Measurements from ENCODE around the gene INCENP. TPM values are rescaled to one million over a fixed set of nuclear protein-coding genes. Genes with fewer than 3 reads are reported as not detected.

Gene INCENP
- total RNA-seq, 2 experiments from 2014 or later, result 105 to 107 TPM

DNA sequence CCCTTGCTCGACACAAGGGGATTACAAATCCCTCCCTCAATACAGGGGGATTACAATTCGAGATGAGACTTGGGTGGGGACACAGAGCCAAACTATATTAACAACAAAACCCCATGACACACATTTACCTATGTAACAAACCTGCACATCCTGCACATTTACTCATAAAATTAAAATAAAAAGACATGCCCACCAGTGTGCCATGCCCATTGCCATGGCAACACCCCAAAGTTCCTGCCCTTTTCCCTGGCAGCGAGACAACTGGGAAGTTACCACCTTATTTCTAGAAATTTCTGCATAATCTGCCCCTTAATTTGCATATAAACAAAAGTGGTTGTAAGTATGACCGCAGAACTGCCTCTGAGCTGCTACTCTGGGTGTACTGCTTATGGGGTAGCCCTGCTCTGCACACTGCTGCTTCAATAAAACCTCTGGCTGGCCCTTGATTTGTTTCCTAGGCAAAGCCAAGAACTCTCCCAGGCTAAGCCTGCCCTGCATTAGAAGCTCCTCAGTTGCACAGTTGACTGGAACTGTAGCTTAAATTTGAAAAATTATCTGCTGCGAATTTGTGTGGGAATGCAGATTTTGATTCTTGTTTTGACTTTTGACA is 8.6 kb upstream of the INCENP start:
- no peak overlapping the region for H3K4me3 Mint-ChIP-seq
- H3K27ac Mint-ChIP-seq, result no peak overlapping the region
- no peak for DNase-seq
- peaks cover 7% of the 10 kb centered on the region for H3K9me3 Mint-ChIP-seq
- H3K27me3 Mint-ChIP-seq, result no peaks in the 10 kb centered on the region
- no peaks in the 10 kb centered on the region for H3K4me1 Mint-ChIP-seq
- no peaks in the 10 kb centered on the region for H3K36me3 Mint-ChIP-seq

DNA sequence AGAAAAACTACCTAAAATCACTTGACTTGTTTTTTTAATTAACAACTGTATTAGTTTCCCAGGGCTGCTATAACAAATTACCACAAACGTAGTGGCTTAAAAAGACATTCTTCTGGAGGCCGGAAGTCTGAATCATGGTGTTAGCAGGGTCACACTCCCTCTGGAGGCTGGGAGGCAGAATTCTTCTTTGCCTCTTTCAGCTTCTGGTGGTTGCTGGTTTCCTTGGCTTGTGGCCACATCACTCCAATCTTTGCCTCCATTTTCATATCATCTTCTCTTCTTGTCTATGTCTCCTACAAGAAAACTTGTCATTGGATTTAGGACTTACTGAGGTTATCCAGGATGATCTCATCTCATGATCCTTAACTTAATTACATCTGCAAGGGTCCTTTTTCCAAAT is 7.4 kb upstream of the INCENP start:
- no peak for DNase-seq
- H3K27me3 Mint-ChIP-seq, result no peaks in the 10 kb centered on the region
- H3K27ac Mint-ChIP-seq, result no peak overlapping the region
- no peaks in the 10 kb centered on the region for H3K4me1 Mint-ChIP-seq
- peaks cover 7% of the 10 kb centered on the region for H3K9me3 Mint-ChIP-seq
- H3K36me3 Mint-ChIP-seq, result no peaks in the 10 kb centered on the region
- H3K4me3 Mint-ChIP-seq, result no peak overlapping the region

DNA sequence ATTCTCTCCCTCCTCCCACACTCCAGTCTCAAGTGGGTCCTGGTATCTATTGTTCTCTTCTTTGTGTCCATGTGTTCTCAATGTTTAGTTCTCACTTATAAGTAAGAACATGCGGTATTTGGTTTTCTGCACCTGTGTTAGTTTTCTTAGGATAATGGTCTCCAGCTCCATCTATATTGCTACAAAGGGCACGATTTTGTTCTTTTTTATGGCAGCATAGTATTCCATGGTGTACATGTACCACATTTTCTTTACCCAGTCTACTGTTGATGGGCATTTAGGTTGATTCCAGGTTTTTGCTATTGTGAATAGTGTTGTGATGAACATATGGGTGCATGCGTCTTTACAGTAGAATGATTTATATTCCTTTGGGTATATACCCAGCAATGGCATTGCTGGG is 4.2 kb upstream of the INCENP start:
- DNase-seq, result no peak
- Mint-ChIP-seq H3K36me3 (peaks cover 1% of the 10 kb centered on the region), H3K4me1 (peaks cover 1% of the 10 kb centered on the region), H3K27me3 (peaks cover 3% of the 10 kb centered on the region), H3K4me3 (no peak overlapping the region), H3K9me3 (peaks cover 7% of the 10 kb centered on the region), H3K27ac (no peak overlapping the region)

DNA sequence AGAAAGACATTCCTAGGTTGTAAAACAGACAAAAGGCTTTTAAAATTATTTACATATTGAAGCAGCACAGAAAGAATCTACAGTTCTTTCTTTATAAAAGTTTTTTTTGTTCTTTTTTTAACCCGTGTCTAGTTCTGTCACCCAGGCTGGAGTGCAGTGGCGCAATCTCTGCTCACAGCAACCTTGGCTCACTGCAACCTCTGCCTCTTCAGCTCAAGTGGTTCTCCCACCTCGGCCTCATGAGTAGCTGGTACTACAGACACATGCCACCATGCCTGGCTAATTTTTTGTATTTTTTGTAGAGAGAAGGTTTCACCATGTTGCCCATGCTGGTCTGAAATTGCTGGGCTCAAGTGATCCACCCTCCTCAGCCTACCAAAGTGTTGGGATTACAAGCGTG is 3.8 kb upstream of the INCENP start:
- Mint-ChIP-seq H3K27ac (no peak overlapping the region), H3K9me3 (peaks cover 7% of the 10 kb centered on the region), H3K27me3 (peaks cover 3% of the 10 kb centered on the region), H3K36me3 (peaks cover 6% of the 10 kb centered on the region), H3K4me1 (peaks cover 6% of the 10 kb centered on the region), H3K4me3 (no peak overlapping the region)
- DNase-seq, result no peak

DNA sequence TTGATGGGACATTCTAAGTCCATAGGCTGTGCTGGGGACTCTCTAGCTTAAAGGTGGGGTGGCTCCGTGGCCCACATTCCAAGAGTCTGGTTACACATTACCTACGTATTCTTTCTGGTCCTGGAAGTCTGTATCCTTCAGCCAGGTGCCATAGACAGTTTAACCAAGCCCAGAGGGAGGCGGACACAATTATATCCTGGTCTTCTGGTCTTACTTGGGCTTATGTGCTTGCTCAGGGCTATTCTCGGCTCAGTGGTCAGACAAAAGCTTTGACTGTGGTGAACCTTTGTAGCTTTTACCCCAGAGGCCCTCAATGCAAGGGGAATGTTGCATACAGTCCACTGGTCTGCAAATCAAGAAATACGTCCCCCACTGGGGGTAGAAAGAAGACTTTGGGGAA is 3.4 kb upstream of the INCENP start:
- Mint-ChIP-seq H3K4me1 (peaks cover 9% of the 10 kb centered on the region), H3K27me3 (peaks cover 3% of the 10 kb centered on the region), H3K36me3 (peaks cover 8% of the 10 kb centered on the region), H3K9me3 (peaks cover 7% of the 10 kb centered on the region), H3K27ac (no peak overlapping the region), H3K4me3 (no peak overlapping the region)
- no peak for DNase-seq

DNA sequence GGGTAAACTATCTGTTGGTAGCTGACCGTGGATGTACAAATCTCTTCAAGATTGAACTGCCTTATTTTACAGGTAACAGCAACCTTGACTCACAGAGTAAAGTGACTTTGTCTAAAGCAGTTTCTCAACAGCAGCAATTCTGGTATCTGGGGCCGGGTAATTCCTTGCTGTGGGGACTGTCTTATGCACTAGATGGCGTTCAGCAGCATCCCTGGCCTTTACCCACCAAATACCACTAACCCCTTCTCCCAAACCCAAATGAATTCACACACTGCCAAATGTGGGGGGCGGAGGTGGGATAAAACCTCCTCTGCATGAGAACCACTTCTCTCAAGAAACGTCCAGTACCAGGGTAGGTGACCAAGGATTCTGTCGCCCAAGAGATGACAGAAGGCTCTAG is 1.7 kb upstream of the INCENP start:
- H3K36me3 Mint-ChIP-seq, result peaks cover 15% of the 10 kb centered on the region

DNA sequence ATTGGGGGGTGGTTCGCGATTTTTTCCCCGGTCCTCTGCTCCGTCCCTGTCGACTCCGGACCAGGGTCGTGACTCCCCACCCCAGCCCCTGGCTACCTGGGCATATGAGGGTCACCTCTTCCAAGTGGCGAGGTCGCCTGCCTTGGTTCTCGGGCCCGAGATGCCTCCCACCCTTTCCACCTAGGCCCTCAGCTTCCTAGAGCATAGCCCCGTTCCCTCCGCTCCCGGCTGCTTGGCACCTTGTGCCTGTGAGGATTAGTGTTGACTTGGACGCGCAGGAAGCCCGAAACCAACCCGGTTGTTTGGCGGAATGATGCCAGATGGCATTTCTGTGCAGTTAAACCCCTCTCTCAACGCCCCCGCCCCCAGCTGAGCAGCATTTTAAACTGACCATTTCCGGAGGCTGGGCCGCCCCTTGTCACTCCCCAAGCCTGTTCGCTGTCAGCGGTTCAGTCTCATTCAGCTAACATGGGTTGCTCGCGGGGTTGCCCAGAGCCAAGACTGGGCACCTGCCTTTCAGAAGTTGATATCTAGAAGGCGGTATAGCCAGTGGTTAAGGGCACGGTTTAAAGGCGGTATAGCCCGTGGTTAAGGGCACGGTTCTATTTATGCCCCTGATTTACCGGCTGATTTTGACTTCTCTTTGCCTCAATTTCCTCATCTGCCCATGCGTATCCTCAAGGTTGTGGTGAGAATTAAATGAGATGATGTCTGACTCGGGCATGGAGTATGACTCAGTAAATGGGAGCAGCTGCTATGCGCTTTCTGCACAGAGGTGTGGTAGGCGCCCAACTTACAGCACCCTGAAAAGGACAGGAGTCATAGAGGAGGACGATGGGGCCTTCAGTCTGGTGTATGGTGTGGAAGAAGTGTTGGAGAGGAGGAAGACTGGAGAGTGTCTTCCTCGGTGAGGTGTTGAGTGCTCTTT is 639 bp downstream of the INCENP start:
- H3K9me3 Mint-ChIP-seq, result no peaks in the 10 kb centered on the region
- H3K36me3 Mint-ChIP-seq, result peaks cover 29% of the 10 kb centered on the region
- peaks cover 23% of the 10 kb centered on the region for H3K4me1 Mint-ChIP-seq
- H3K27ac Mint-ChIP-seq, result peak overlapping the region; percentile 91
- H3K27me3 Mint-ChIP-seq, result peaks cover 3% of the 10 kb centered on the region
- peak overlapping the region; percentile 89 for H3K4me3 Mint-ChIP-seq
- peak; percentile 36 for DNase-seq

More for the DNA sequence above, 1.7 kb upstream of the INCENP start:
- Mint-ChIP-seq H3K4me1 (peaks cover 17% of the 10 kb centered on the region), H3K9me3 (no peaks in the 10 kb centered on the region), H3K27ac (no peak overlapping the region), H3K4me3 (no peak overlapping the region), H3K27me3 (peaks cover 3% of the 10 kb centered on the region)
- DNase-seq, result no peak

DNA sequence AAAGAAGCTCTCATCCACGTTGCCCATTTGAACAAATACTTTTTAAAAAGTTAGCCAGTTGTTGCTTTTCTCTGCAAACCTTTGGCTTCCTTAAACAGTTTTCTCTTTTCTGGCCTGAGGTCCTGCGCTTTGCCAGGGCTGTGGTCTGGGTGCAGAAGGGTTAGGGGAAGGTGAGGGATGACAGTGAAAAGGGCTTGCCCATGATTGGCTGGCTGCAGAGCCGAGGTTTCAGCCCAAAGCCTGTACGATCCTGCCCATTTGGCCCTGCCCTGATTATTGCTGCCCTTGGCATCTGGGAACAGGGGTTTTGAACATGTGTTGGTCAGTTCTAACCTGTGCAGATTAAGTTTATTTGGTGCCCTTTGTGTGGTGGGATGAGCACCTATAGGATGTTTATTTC is 1.5 kb downstream of the INCENP start:
- Mint-ChIP-seq H3K27me3 (peaks cover 3% of the 10 kb centered on the region), H3K36me3 (peaks cover 32% of the 10 kb centered on the region), H3K4me1 (peaks cover 23% of the 10 kb centered on the region), H3K27ac (no peak overlapping the region), H3K9me3 (no peaks in the 10 kb centered on the region), H3K4me3 (peak overlapping the region; percentile 89)
- DNase-seq, result no peak

DNA sequence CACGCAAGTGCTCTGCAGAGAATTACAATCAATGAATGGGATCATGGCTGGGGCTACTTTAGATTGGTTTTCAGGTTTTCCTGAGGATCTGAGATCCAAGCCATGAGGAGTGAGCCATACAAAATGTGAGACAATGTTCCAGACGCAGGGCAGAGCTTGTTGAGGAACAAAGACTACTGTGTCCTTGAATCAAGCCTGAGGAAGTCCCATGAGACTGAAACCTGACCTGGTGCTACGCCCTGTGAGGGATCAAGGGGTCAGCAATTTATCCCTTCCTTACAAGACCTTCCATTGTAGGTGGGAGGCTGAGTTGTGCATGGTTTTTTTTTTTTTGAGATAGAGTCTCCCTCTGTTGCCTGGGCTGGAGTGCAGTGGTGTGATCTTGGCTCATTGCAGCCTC is 2.1 kb downstream of the INCENP start:
- peaks cover 23% of the 10 kb centered on the region for H3K4me1 Mint-ChIP-seq
- H3K27me3 Mint-ChIP-seq, result peaks cover 3% of the 10 kb centered on the region
- peak overlapping the region; percentile 89 for H3K4me3 Mint-ChIP-seq
- no peak overlapping the region for H3K27ac Mint-ChIP-seq
- peaks cover 33% of the 10 kb centered on the region for H3K36me3 Mint-ChIP-seq
- no peaks in the 10 kb centered on the region for H3K9me3 Mint-ChIP-seq
- DNase-seq, result no peak

DNA sequence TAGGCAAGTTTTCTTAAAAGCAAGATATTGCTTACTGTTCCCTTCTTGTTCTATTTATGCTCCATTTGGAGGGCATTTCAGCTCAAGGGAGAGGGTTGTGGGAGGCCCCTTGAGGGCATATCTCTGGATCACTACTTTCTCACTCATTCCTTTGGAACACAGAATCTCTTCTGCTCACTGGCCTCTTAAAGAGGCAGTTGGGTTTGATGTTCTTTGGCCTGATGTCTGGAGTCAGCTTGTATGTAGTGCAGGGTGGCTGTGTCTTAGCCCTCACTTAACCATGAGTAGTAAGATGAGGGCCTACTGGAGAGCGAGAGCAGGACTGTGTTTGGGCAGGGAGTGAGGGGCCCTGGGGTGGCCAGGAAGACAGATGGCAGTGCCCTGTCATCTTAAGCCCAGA is 3.6 kb downstream of the INCENP start:
- no peak overlapping the region for H3K4me3 Mint-ChIP-seq
- H3K36me3 Mint-ChIP-seq, result peaks cover 43% of the 10 kb centered on the region
- no peaks in the 10 kb centered on the region for H3K27me3 Mint-ChIP-seq
- no peak overlapping the region for H3K27ac Mint-ChIP-seq
- no peaks in the 10 kb centered on the region for H3K9me3 Mint-ChIP-seq
- peaks cover 25% of the 10 kb centered on the region for H3K4me1 Mint-ChIP-seq
- DNase-seq, result no peak

DNA sequence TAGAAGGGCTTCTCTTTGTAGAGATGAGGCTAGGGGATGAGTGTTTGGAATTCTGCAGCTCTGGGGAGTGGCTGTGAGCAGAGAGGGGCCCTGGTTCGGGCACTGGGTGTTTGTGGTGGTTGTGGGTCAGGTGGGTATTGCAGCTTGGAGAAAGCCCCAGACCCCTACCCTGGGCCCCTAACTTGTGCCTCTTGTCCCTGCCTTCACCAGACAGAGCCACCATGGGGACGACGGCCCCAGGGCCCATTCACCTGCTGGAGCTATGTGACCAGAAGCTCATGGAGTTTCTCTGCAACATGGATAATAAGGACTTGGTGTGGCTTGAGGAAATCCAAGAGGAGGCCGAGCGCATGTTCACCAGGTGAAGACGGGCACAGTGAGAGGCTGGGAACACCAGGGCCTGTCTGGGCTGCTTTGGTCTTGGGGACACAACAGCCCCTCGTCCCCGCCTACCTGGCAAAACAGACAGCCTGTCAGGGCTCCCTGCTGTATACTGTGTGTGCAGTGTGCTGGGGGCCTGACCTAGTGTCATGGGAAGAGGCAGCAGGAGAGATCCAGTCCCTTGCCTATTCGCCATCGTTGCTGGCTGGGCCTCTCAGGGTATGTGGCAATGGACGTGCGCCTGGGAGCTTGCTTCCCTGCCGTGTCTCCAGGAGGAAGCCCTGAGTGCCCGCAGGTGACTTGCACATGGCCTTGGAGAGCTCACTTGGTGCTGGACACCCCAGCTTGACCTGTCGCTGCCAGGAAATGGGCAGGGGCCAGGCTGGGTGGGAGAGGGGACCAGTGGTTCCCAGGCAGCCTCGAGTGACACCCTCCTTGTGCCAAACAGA is 4.3 kb downstream of the INCENP start:
- Mint-ChIP-seq H3K27ac (no peak overlapping the region), H3K27me3 (no peaks in the 10 kb centered on the region), H3K36me3 (peaks cover 47% of the 10 kb centered on the region), H3K4me1 (peaks cover 30% of the 10 kb centered on the region), H3K4me3 (no peak overlapping the region), H3K9me3 (no peaks in the 10 kb centered on the region)
- no peak for DNase-seq

DNA sequence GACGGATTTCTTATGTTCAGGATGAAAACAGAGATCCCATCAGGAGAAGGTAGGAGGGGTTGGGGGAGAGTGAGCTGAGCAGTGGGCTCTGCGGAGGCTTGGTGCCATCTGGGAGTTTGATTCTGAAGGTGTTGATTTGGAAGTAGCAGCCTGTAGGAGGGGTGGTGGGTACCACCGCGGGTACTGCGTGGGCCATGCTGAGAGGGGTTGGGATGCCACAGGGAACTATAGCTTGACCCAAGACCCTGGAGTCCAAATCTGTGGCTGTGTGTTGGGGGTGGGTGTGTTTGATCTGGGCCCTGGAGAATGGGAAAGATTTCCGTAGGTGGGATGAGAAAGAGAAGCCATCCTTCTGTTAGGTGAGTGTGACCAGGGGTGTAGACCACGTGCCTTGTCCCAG is 5.0 kb downstream of the INCENP start:
- no peak overlapping the region for H3K27ac Mint-ChIP-seq
- DNase-seq, result no peak
- peaks cover 47% of the 10 kb centered on the region for H3K36me3 Mint-ChIP-seq
- no peaks in the 10 kb centered on the region for H3K9me3 Mint-ChIP-seq
- no peaks in the 10 kb centered on the region for H3K27me3 Mint-ChIP-seq
- H3K4me3 Mint-ChIP-seq, result no peak overlapping the region
- H3K4me1 Mint-ChIP-seq, result peaks cover 28% of the 10 kb centered on the region

DNA sequence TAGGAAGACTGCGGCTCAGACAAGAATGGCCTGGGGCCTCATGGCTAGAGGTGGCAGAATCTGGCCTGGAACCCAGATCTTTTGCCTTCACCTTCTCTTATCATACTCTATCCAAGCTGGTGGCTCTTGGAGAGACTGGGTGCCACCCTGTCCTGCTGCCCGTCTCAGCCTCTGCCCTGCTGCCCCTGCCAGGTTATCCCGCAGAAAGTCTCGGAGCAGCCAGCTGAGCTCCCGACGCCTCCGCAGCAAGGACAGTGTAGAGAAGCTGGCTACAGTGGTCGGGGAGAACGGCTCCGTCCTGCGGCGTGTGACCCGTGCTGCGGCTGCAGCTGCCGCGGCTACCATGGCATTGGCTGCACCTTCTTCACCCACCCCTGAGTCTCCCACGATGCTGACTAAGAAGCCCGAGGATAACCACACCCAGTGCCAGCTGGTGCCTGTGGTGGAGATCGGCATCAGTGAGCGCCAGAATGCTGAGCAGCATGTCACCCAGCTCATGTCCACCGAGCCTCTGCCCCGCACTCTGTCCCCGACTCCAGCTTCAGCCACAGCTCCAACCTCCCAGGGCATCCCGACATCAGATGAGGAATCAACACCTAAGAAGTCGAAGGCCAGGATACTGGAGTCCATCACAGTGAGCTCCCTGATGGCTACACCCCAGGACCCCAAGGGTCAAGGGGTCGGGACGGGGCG is 5.9 kb downstream of the INCENP start:
- Mint-ChIP-seq H3K9me3 (no peaks in the 10 kb centered on the region), H3K4me1 (peaks cover 27% of the 10 kb centered on the region), H3K36me3 (peaks cover 44% of the 10 kb centered on the region), H3K27me3 (no peaks in the 10 kb centered on the region), H3K27ac (no peak overlapping the region), H3K4me3 (no peak overlapping the region)
- DNase-seq, result no peak

DNA sequence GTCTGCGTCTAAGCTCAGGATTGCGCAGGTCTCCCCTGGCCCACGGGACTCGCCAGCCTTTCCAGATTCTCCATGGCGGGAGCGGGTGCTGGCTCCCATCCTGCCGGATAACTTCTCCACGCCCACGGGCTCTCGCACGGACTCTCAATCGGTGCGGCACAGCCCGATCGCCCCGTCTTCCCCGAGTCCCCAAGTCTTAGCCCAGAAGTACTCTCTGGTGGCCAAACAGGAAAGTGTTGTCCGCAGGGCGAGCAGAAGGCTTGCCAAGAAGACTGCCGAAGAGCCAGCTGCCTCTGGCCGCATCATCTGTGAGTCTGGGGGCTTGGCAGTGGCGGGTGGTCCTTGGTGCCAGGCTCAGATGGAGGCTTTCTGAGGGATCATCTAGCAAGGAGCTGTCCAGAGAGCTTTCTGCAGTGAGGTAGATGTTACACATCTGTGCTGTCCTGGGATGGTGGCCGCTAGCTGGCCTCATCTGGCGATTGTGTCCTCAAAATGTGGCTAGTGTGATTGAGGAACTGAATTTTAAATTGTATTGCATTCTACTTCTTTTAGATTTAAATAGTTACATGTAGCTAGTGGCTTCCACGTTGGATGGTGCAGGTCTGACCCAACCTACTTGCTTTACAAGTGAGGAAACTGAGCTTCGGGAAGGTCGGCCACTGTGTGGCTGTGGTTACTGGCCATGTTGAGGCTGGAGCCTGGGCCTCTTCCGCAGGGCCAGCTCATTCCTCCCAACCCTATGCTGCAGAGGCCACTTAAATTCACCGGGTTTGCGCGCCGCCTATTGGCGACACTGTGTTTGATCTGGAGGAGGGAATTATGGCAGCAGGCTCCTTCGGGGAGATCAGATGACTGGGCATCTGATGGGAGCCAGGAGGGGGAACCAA is 6.7 kb downstream of the INCENP start:
- no peak for DNase-seq
- Mint-ChIP-seq H3K9me3 (no peaks in the 10 kb centered on the region), H3K36me3 (peaks cover 38% of the 10 kb centered on the region), H3K27ac (no peak overlapping the region), H3K4me3 (no peak overlapping the region), H3K27me3 (no peaks in the 10 kb centered on the region), H3K4me1 (peaks cover 20% of the 10 kb centered on the region)

Measured in activated naive CD8-positive, alpha-beta T cell treated with anti-CD3 and anti-CD28 coated beads for 36 hours (primary cell).